Mesodermal cell (in vitro differentiated cells): ENCODE data around the gene RNF212.
"Not testable (repeated sequence)": the region's sequence is repeated elsewhere in the genome, so short reads cannot be mapped to it uniquely, and the experiment has no call there.

Experiments used
- H3K27ac ChIP-seq: 2 replicates; pipeline ENCODE4 v1.7.0; 2013; ENCODE audit warnings: mild to moderate bottlenecking, low read depth, low read length, moderate library complexity; ENCODE audit not compliant: severe bottlenecking
- H3K36me3 ChIP-seq: 2 replicates; pipeline ENCODE4 v1.7.1; 2013; ENCODE audit warnings: mild to moderate bottlenecking, low read length, moderate library complexity; ENCODE audit not compliant: control insufficient read depth, insufficient read depth
- H3K4me1 ChIP-seq: one replicate; pipeline ENCODE4 v1.7.1; 2013; ENCODE audit warnings: mild to moderate bottlenecking, low read length; ENCODE audit not compliant: insufficient read depth, control insufficient read depth, poor library complexity, severe bottlenecking
- H3K4me3 ChIP-seq: 2 replicates; pipeline ENCODE4 v1.7.0; 2013; ENCODE audit warnings: low read length, control low read depth, mild to moderate bottlenecking; ENCODE audit not compliant: insufficient read depth, poor library complexity, severe bottlenecking; ENCODE audit errors: extremely low read depth
- H3K9me3 ChIP-seq: 2 replicates; pipeline ENCODE4 v1.7.1; 2013; ENCODE audit warnings: mild to moderate bottlenecking, low read length, moderate library complexity; ENCODE audit not compliant: control insufficient read depth
- WGBS, 2 experiments: methylation state at CpG; one replicate each; pipeline ENCODE4 v1.1.5; 2013; ENCODE audit warnings: missing lambda C conversion rate in 2 of 2; ENCODE audit not compliant: insufficient coverage in 2 of 2; 5-methylcytosine and 5-hydroxymethylcytosine counted together

The RNF212 gene

DNA sequence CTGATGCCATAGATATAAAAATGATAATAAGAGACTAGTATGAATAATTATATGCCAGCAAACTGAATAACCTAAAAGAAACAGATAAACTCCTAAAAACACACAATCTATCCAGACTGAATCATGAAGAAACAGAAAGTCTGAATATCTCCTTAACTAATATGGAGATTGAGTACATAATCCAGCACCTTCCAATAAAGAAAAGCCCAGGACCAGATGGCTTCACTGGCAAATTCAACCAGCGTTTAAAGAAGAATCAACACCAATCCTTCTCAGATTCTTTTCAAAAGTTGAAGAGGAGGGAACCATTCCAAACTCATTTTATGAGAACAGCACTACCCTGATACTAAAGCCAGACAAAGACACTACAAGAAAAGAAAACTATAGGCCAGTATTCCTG, 26.5 kb upstream of the RNF212 start:
- Histone ChIP-seq H3K36me3 (no peaks in the 10 kb centered on the region), H3K4me3 (no peak overlapping the region), H3K9me3 (no peaks in the 10 kb centered on the region), H3K4me1 (no peaks in the 10 kb centered on the region), H3K27ac (no peak overlapping the region)
- 80% methylated on average over 1 of the region's 1 CpG; no CpG with 5 or more reads in 1 of the 2 experiments for WGBS, 2 experiments

DNA sequence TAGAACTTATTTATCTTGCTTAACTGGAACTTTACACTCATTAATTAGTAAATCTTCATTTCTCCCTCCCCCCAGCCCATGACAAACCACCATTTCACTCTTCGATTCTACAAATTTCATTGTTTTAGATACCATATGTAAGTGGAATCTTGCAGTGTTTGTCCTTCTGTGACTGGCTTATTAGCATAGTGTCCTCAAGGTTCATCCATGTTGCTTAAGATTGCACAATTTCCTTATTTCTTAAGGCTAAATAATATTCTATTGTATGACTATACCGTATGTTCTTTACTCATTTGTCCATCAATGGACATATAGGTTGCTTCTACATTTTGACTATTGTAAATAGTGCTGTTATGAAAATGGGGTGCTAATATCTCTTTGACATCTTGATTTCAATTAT, 24.5 kb upstream of the RNF212 start:
- Histone ChIP-seq H3K9me3 (no peaks in the 10 kb centered on the region), H3K4me1 (no peaks in the 10 kb centered on the region), H3K4me3 (no peak overlapping the region), H3K27ac (no peak overlapping the region), H3K36me3 (no peaks in the 10 kb centered on the region)
- WGBS, 2 experiments: no CpG with 5 or more reads among the region's 2 CpGs

DNA sequence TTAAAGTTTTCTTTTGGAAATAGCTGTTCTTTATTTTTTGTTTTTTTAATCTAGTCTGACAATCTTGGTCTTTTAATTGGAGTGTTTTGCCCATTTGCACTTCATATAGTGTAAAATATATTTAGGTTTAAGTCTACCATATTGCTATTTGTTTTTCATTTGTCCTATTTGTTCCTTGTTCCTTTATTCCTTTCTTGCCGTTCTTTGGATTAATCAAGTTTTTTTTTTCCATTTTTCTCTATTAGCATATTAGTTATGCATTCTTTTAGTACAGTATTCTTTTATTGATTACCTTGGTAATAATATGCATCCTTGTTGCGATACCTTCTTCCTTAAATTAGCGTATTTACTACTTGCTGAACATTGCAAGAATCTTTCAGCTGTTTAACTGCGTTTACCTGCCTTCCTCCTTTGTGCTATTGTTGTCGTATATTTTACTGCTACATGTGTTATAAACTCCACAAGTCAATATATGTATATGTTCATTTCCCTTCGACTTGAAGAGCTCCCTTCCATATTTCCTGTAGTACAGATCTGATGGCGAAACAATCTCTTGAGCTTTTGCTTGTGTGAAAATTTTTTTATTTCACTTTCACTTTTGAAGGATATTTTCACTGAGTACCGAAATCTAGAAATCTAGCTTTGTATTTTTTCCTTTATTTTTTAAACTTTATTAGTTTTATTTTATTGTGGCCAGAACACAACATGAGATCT, 23.9 kb upstream of the RNF212 start:
- H3K4me1 ChIP-seq: no peaks in the 10 kb centered on the region
- no peak overlapping the region for H3K27ac ChIP-seq
- 80% methylated on average over 1 of the region's 8 CpGs; no CpG with 5 or more reads in 1 of the 2 experiments for WGBS, 2 experiments
- no peak overlapping the region for H3K4me3 ChIP-seq
- H3K9me3 ChIP-seq: no peaks in the 10 kb centered on the region
- no peaks in the 10 kb centered on the region for H3K36me3 ChIP-seq

DNA sequence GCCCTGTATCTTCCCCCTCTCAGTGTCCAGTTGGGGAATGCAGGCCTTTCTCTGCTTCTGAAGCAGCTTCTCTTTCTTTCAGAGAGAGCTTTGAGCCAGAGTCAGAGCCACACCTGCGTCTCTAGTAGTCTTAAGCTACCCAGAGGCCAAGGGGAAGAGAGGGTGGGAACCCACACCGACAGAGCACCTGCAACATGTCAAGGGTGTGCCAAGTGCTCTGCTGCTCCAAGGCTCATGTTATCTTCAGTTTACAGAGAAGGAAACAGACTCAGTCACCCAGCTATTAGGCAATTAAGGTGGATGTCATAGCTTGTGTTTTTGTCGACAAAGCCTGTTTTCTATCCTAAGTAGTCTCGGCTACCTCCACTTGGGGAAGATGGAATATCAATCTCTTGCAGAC, 22.7 kb upstream of the RNF212 start:
- Histone ChIP-seq H3K36me3 (no peaks in the 10 kb centered on the region), H3K4me3 (no peak overlapping the region), H3K9me3 (no peaks in the 10 kb centered on the region), H3K4me1 (no peaks in the 10 kb centered on the region), H3K27ac (no peak overlapping the region)
- WGBS, 2 experiments: 58 to 88% methylated on average over 2 of the region's 4 CpGs

DNA sequence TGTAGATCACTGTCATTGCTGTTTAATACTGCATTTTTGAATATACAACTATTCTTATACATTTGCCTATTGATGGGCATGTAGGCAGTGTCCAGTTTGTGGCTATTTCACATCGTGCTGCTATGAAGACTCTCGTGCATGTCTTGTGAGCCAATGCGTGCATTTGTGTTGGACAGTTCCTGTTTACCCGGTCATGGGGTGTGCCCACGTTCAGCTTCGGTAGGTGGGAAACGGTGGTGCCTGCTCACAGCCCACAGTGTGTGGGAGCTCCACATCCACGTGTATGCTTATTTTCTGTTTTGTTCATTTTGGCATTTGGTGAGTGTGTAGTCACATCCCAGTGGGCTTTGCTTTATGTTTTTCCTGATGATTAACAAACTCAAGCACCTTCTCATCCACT, 19.7 kb upstream of the RNF212 start:
- H3K4me1 ChIP-seq: no peaks in the 10 kb centered on the region
- no peaks in the 10 kb centered on the region for H3K9me3 ChIP-seq
- no peak overlapping the region for H3K27ac ChIP-seq
- 67 to 84% methylated on average over 5 to 6 of the region's 8 CpGs for WGBS, 2 experiments
- H3K4me3 ChIP-seq: no peak overlapping the region
- no peaks in the 10 kb centered on the region for H3K36me3 ChIP-seq

DNA sequence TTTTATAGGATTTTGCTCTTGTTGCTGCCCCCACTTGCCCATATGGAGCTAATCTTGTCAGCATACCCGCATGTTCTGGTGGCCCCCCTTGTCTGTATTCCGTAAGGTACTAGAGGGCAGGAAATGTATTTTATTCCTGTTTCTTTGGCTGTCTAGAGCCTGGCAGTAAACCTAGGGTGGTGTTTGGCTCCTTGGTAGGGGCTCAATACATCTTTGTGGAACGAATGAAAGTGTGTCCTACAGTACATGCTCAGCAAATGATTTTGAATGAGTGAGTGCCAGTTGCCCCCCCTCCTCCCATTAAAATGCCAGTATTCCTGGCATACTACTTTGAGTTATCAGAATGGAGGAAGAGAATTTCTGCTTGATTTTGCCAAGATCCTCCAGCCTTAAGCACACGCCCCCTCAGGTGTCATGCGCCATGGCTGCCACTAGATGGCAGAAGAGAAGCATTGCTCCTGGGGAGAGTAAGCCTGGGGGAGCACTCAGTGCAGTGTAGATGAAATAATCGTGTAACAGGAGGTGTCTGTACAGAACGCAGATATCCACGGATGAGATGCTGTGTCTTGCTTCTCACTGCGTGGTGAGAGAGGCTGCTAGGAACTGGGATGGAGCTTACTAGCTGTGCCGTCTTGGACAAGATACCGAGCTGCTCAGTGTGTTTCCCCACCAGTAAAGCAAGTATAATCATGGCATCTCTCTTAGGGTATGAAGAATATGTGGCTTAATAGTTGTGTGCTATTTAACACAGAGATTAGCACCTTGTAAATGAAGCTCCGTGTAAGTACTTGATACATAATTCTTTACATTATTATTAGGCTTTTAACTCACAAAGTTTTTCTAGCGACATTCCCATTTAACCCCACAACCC, 17.2 kb upstream of the RNF212 start:
- Histone ChIP-seq H3K4me1 (no peaks in the 10 kb centered on the region), H3K27ac (no peak overlapping the region), H3K36me3 (no peaks in the 10 kb centered on the region), H3K4me3 (no peak overlapping the region), H3K9me3 (no peaks in the 10 kb centered on the region)
- WGBS, 2 experiments: 22 to 32% methylated on average over 6 to 7 of the region's 13 CpGs

DNA sequence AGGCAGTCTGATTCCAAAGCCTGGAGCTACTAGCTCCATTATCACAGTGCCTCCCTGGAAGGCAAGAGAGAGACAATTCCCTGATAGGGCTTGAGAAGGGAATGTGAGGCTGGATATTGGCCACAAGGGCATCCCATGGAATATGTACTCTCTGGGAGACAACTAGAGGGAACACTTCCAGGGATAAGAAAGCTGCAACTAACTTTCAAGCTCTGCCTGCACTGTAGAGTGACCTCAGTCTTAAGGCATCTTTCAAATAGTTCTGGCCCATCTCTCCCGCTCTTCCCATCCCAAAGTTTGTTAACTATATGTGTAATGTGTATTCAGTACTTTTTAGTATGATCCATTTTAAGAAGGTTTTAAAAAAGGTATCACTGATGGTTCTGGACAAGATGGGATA, 13.1 kb upstream of the RNF212 start:
- Histone ChIP-seq H3K36me3 (no peaks in the 10 kb centered on the region), H3K4me1 (no peaks in the 10 kb centered on the region), H3K9me3 (no peaks in the 10 kb centered on the region), H3K4me3 (no peak overlapping the region), H3K27ac (no peak overlapping the region)
- no CpG with 5 or more reads among the region's 1 CpG for WGBS, 2 experiments

DNA sequence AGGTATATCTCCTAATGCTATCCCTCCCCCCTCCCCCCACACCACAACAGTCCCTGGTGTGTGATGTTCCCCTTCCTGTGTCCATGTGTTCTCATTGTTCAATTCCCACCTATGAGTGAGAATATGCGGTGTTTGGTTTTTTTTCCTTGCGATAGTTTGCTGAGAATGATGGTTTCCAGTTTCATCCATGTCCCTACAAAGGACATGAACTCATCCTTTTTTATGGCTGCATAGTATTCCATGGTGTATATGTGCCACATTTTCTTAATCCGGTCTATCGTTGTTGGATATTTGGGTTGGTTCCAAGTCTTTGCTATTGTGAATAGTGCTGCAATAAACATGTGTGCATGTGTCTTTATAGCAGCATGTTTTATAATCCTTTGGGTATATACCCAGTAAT, 12.1 kb upstream of the RNF212 start:
- not testable (repeated sequence) for H3K36me3 ChIP-seq, H3K4me1 ChIP-seq, H3K4me3 ChIP-seq, H3K27ac ChIP-seq, H3K9me3 ChIP-seq
- WGBS, 2 experiments: no CpG with 5 or more reads among the region's 4 CpGs

DNA sequence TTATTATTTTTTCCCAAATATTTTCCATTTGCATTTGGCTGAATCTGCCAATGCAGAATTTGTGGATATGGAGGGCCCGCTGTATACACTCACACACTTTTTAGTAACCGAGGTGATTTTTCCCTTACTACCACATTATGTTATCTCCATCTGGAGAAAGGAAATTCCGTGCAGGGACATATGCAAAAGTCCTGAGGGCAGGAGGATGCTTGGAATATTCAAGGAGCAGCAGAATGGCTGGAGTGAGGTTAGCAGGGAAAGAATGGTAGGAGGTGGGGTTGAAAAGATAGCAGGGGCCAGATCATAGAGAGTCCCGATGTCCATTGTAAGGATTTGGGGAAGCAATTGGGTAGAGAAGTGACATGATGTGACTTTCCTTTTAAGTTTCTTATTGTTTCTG, 11.5 kb upstream of the RNF212 start:
- Histone ChIP-seq H3K27ac (no peak overlapping the region), H3K4me3 (no peak overlapping the region), H3K9me3 (no peaks in the 10 kb centered on the region), H3K4me1 (no peaks in the 10 kb centered on the region), H3K36me3 (no peaks in the 10 kb centered on the region)
- 31 to 53% methylated on average over 2 of the region's 4 CpGs for WGBS, 2 experiments

DNA sequence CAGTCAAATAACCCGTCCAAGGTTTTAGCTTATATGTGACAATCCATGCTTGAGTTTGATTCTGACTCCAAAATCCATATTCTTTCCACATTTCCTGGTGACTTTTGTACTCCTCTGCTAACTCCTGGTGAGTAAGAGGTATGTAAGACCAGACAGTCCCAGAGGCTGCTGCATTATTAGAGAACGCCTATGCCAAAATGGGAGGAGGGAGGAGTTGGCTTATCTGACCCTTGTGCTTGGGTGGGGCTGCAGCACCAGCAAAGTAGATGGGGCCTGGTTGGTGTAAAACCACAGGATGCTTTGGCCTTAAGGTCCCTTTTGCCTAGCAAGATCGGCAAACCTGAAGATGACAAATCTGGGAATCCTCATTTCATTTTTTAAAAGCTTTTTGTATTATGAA, 9.1 kb upstream of the RNF212 start:
- WGBS, 2 experiments: 89 to 100% methylated on average over 2 of the region's 3 CpGs

DNA sequence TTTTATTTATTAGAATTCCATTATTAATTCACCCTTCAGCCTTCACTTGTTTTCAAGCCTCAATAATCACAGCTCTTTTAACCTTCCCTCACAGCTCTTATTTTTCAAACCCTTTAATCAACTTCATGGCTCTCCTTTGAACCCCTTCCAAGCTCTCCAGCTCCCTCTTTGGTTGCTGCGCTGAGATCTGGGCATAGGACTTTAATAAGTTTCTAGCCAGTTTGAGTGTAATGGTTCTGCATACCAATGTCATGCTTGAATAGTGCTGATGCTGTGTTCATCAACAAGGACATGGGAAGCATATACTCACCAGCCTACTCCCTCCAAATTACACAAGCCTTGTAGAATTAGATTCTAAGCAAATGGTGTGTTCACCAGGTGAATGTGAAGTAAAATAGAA, 3.5 kb upstream of the RNF212 start:
- no peak overlapping the region for H3K27ac ChIP-seq
- WGBS, 2 experiments: no CpG with 5 or more reads among the region's 1 CpG

More for the DNA sequence above, 9.1 kb upstream of the RNF212 start:
- no peaks in the 10 kb centered on the region for H3K36me3 ChIP-seq
- H3K9me3 ChIP-seq: no peaks in the 10 kb centered on the region
- no peaks in the 10 kb centered on the region for H3K4me1 ChIP-seq
- no peak overlapping the region for H3K4me3 ChIP-seq
- no peak overlapping the region for H3K27ac ChIP-seq

More for the DNA sequence above, 3.5 kb upstream of the RNF212 start:
- no peak overlapping the region for H3K4me3 ChIP-seq
- H3K36me3 ChIP-seq: no peaks in the 10 kb centered on the region
- no peaks in the 10 kb centered on the region for H3K4me1 ChIP-seq
- no peaks in the 10 kb centered on the region for H3K9me3 ChIP-seq
